ENCODE results near the gene FRAS1.

GRCh38 chr4:78512357-78512920 is 455.3 kb downstream of the FRAS1 start:
- TF ChIP-seq CTCF (IDR thresholded peaks at IDR 0.05; ENCODE audit: borderline replicate concordance, extremely low read depth, low read length, poor library complexity, severe bottlenecking) (no peak), EZH2 (IDR thresholded peaks at IDR 0.05; ENCODE audit: borderline replicate concordance, low read depth, low read length, severe bottlenecking) (no peak)

Data from DND-41 (cell line).